ENCODE measurements around the gene SLC26A11.

SLC26A11 gene

GRCh38 chr17:80248001-80248893 is 28.0 kb downstream of the SLC26A11 start:
- H3K4me3 ChIP-seq (IDR thresholded peaks at IDR 0.05; ENCODE audit: insufficient read depth, low read depth, low read length) = no peak overlapping the region
- H3K79me2 ChIP-seq (ENCODE audit: insufficient read depth, low read depth) = no peaks in the 10 kb centered on the region
- no peak overlapping the region for H2AFZ ChIP-seq (ENCODE audit: low read depth)
- TF ChIP-seq CTCF (conservative IDR thresholded peaks at IDR 0.05; ENCODE audit: low read depth, low read length) = no peak
- H3K4me1 ChIP-seq (ENCODE audit: low read depth, poor library complexity, severe bottlenecking) = no peaks in the 10 kb centered on the region
- no peak overlapping the region for H3K4me2 ChIP-seq
- H3K27me3 ChIP-seq (ENCODE audit: insufficient read depth, low read depth) = no peaks in the 10 kb centered on the region
- no peak overlapping the region for H3K9ac ChIP-seq
- no peak overlapping the region for H3K27ac ChIP-seq
- no peaks in the 10 kb centered on the region for H3K36me3 ChIP-seq (ENCODE audit: insufficient read depth)
- no peaks in the 10 kb centered on the region for H4K20me1 ChIP-seq (ENCODE audit: insufficient read depth)

- H3K4me1 ChIP-seq (ENCODE audit: low read depth, poor library complexity, severe bottlenecking) = peaks cover 4% of the 10 kb centered on the region
- no peak for TF ChIP-seq CTCF (conservative IDR thresholded peaks at IDR 0.05; ENCODE audit: low read depth, low read length)
- no peaks in the 10 kb centered on the region for H3K36me3 ChIP-seq (ENCODE audit: insufficient read depth)
- no peaks in the 10 kb centered on the region for H4K20me1 ChIP-seq (ENCODE audit: insufficient read depth)
- H3K79me2 ChIP-seq (ENCODE audit: insufficient read depth, low read depth) = no peaks in the 10 kb centered on the region
- H3K4me2 ChIP-seq = no peak overlapping the region
- no peak overlapping the region for H3K4me3 ChIP-seq (IDR thresholded peaks at IDR 0.05; ENCODE audit: insufficient read depth, low read depth, low read length)
- no peak overlapping the region for H2AFZ ChIP-seq (ENCODE audit: low read depth)
- H3K27me3 ChIP-seq (ENCODE audit: insufficient read depth, low read depth) = no peaks in the 10 kb centered on the region
- no peak overlapping the region for H3K9ac ChIP-seq
- H3K27ac ChIP-seq = no peak overlapping the region
Observed at GRCh38 chr17:80248894-80249710, 28.9 kb downstream of the SLC26A11 start.

GRCh38 chr17:80251966-80252365 is 31.7 kb downstream of the SLC26A11 start:
- H3K4me2 ChIP-seq = no peak overlapping the region
- H2AFZ ChIP-seq (ENCODE audit: low read depth) = no peak overlapping the region
- H3K9ac ChIP-seq = no peak overlapping the region
- H4K20me1 ChIP-seq (ENCODE audit: insufficient read depth) = no peaks in the 10 kb centered on the region
- H3K79me2 ChIP-seq (ENCODE audit: insufficient read depth, low read depth) = no peaks in the 10 kb centered on the region
- no peak for TF ChIP-seq CTCF (conservative IDR thresholded peaks at IDR 0.05; ENCODE audit: low read depth, low read length)
- no peak overlapping the region for H3K4me3 ChIP-seq (IDR thresholded peaks at IDR 0.05; ENCODE audit: insufficient read depth, low read depth, low read length)
- no peaks in the 10 kb centered on the region for H3K36me3 ChIP-seq (ENCODE audit: insufficient read depth)
- H3K27me3 ChIP-seq (ENCODE audit: insufficient read depth, low read depth) = no peaks in the 10 kb centered on the region
- peaks cover 30% of the 10 kb centered on the region for H3K4me1 ChIP-seq (ENCODE audit: low read depth, poor library complexity, severe bottlenecking)
- H3K27ac ChIP-seq = no peak overlapping the region

GRCh38 chr17:80252871-80253270 is 32.6 kb downstream of the SLC26A11 start:
- no peak overlapping the region for H3K27ac ChIP-seq
- no peaks in the 10 kb centered on the region for H3K36me3 ChIP-seq (ENCODE audit: insufficient read depth)
- no peak overlapping the region for H3K4me3 ChIP-seq (IDR thresholded peaks at IDR 0.05; ENCODE audit: insufficient read depth, low read depth, low read length)
- H3K9ac ChIP-seq = no peak overlapping the region
- peaks cover 31% of the 10 kb centered on the region for H3K4me1 ChIP-seq (ENCODE audit: low read depth, poor library complexity, severe bottlenecking)
- H4K20me1 ChIP-seq (ENCODE audit: insufficient read depth) = no peaks in the 10 kb centered on the region
- no peak for TF ChIP-seq CTCF (conservative IDR thresholded peaks at IDR 0.05; ENCODE audit: low read depth, low read length)
- H3K4me2 ChIP-seq = no peak overlapping the region
- no peak overlapping the region for H2AFZ ChIP-seq (ENCODE audit: low read depth)
- H3K79me2 ChIP-seq (ENCODE audit: insufficient read depth, low read depth) = no peaks in the 10 kb centered on the region
- no peaks in the 10 kb centered on the region for H3K27me3 ChIP-seq (ENCODE audit: insufficient read depth, low read depth)
